Measurements from ENCODE around the gene ZNF345. TPM values are rescaled to one million over a fixed set of nuclear protein-coding genes. Genes with fewer than 3 reads are reported as not detected.

Gene ZNF345
- total and polyA plus RNA-seq, 10 of the 15 experiments (the other 5 are each of a cell fraction or from before 2014, with no cell fraction given): 1.3 to 3.0 (median 2.0) TPM

DNA sequence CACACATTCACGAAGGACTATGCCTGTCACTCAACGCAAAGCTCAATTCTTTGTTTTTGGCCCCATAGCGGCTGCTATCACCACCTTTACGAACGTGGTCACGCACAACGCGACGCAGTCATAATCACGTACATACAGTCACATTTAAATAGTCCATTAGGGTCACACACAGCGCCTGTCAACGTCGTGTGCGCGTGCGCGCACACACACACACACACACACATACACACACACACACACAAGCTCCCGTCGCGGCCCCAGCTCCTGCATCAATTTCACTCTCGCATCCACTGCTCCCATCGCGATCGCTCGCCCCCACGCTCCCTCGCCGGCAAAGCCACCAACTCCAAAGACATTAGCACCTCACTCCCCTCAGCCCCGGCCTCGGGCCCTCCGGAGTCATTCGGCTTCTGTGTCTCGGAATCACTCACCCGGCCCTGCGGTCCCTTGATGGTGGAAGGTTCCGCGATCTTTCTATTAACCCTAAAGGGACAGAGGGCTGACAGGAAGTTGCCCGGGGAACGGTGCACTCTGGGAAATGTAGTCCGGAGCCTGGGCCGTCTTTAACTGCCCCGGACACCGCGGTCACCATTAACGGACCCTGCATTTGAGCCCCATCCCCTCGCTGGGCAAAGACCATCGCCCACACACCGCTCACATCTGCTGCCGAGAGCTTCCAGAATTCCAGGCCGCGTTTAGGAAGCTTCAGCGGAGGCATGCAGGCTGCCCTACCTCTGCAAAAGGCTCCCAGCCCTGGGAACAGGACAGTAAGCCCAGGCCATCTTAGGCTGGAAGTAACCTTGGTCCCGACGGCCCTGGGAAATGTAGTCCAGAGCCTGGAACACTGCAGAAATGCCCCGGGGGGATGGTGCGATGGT lies 12.5 kb upstream of the ZNF345 start, which contains the start of gene ZNF790 (continued):
- peak; percentile 61; the same call in 1 of the 2 replicates for TF ChIP-seq PML (IDR thresholded peaks at IDR 0.05; ENCODE audit: low read length)
- TF ChIP-seq STAT3 (IDR thresholded peaks at IDR 0.05; ENCODE audit: low read depth, low read length): no peak
- no peak for TF ChIP-seq WRNIP1 (IDR thresholded peaks at IDR 0.05; ENCODE audit: borderline replicate concordance, low read depth, low read length)
- TF ChIP-seq IKZF2 (IDR thresholded peaks at IDR 0.05): peak in 1 of 2 experiments; percentile 36; a peak in 1 of 4 replicates
- no peak for TF ChIP-seq RFX5 (IDR thresholded peaks at IDR 0.05; ENCODE audit: low read depth, low read length)
- TF ChIP-seq, protein P1, sequence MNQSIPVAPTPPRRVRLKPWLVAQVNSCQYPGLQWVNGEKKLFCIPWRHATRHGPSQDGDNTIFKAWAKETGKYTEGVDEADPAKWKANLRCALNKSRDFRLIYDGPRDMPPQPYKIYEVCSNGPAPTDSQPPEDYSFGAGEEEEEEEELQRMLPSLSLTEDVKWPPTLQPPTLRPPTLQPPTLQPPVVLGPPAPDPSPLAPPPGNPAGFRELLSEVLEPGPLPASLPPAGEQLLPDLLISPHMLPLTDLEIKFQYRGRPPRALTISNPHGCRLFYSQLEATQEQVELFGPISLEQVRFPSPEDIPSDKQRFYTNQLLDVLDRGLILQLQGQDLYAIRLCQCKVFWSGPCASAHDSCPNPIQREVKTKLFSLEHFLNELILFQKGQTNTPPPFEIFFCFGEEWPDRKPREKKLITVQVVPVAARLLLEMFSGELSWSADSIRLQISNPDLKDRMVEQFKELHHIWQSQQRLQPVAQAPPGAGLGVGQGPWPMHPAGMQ (IDR thresholded peaks at IDR 0.05; ENCODE audit: borderline replicate concordance): no peak
- TF ChIP-seq, protein P2, sequence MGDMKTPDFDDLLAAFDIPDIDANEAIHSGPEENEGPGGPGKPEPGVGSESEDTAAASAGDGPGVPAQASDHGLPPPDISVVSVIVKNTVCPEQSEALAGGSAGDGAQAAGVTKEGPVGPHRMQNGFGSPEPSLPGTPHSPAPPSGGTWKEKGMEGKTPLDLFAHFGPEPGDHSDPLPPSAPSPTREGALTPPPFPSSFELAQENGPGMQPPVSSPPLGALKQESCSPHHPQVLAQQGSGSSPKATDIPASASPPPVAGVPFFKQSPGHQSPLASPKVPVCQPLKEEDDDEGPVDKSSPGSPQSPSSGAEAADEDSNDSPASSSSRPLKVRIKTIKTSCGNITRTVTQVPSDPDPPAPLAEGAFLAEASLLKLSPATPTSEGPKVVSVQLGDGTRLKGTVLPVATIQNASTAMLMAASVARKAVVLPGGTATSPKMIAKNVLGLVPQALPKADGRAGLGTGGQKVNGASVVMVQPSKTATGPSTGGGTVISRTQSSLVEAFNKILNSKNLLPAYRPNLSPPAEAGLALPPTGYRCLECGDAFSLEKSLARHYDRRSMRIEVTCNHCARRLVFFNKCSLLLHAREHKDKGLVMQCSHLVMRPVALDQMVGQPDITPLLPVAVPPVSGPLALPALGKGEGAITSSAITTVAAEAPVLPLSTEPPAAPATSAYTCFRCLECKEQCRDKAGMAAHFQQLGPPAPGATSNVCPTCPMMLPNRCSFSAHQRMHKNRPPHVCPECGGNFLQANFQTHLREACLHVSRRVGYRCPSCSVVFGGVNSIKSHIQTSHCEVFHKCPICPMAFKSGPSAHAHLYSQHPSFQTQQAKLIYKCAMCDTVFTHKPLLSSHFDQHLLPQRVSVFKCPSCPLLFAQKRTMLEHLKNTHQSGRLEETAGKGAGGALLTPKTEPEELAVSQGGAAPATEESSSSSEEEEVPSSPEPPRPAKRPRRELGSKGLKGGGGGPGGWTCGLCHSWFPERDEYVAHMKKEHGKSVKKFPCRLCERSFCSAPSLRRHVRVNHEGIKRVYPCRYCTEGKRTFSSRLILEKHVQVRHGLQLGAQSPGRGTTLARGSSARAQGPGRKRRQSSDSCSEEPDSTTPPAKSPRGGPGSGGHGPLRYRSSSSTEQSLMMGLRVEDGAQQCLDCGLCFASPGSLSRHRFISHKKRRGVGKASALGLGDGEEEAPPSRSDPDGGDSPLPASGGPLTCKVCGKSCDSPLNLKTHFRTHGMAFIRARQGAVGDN (IDR thresholded peaks at IDR 0.05): peak; percentile 50; the same call in 1 of the 2 replicates
- TF ChIP-seq BRCA1 (IDR thresholded peaks at IDR 0.05; ENCODE audit: low read depth, low read length): no peak
- TF ChIP-seq, protein P3, sequence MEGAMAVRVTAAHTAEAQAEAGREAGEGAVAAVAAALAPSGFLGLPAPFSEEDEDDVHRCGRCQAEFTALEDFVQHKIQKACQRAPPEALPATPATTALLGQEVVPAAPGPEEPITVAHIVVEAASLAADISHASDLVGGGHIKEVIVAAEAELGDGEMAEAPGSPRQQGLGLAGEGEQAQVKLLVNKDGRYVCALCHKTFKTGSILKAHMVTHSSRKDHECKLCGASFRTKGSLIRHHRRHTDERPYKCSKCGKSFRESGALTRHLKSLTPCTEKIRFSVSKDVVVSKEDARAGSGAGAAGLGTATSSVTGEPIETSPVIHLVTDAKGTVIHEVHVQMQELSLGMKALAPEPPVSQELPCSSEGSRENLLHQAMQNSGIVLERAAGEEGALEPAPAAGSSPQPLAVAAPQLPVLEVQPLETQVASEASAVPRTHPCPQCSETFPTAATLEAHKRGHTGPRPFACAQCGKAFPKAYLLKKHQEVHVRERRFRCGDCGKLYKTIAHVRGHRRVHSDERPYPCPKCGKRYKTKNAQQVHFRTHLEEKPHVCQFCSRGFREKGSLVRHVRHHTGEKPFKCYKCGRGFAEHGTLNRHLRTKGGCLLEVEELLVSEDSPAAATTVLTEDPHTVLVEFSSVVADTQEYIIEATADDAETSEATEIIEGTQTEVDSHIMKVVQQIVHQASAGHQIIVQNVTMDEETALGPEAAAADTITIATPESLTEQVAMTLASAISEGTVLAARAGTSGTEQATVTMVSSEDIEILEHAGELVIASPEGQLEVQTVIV (IDR thresholded peaks at IDR 0.05; ENCODE audit: borderline replicate concordance, partially characterized antibody): peak; percentile 22
- TF ChIP-seq, protein P4, sequence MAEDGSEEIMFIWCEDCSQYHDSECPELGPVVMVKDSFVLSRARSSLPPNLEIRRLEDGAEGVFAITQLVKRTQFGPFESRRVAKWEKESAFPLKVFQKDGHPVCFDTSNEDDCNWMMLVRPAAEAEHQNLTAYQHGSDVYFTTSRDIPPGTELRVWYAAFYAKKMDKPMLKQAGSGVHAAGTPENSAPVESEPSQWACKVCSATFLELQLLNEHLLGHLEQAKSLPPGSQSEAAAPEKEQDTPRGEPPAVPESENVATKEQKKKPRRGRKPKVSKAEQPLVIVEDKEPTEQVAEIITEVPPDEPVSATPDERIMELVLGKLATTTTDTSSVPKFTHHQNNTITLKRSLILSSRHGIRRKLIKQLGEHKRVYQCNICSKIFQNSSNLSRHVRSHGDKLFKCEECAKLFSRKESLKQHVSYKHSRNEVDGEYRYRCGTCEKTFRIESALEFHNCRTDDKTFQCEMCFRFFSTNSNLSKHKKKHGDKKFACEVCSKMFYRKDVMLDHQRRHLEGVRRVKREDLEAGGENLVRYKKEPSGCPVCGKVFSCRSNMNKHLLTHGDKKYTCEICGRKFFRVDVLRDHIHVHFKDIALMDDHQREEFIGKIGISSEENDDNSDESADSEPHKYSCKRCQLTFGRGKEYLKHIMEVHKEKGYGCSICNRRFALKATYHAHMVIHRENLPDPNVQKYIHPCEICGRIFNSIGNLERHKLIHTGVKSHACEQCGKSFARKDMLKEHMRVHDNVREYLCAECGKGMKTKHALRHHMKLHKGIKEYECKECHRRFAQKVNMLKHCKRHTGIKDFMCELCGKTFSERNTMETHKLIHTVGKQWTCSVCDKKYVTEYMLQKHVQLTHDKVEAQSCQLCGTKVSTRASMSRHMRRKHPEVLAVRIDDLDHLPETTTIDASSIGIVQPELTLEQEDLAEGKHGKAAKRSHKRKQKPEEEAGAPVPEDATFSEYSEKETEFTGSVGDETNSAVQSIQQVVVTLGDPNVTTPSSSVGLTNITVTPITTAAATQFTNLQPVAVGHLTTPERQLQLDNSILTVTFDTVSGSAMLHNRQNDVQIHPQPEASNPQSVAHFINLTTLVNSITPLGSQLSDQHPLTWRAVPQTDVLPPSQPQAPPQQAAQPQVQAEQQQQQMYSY (CRISPR knock-in tag; IDR thresholded peaks at IDR 0.05): no peak
- TF ChIP-seq, protein P5, sequence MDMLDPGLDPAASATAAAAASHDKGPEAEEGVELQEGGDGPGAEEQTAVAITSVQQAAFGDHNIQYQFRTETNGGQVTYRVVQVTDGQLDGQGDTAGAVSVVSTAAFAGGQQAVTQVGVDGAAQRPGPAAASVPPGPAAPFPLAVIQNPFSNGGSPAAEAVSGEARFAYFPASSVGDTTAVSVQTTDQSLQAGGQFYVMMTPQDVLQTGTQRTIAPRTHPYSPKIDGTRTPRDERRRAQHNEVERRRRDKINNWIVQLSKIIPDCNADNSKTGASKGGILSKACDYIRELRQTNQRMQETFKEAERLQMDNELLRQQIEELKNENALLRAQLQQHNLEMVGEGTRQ (IDR thresholded peaks at IDR 0.05; ENCODE audit: borderline replicate concordance, low read depth, low read length): no peak
- TF ChIP-seq SUPT20H (IDR thresholded peaks at IDR 0.05; ENCODE audit: borderline replicate concordance, control insufficient read depth, low read depth, low read length): no peak
- TF ChIP-seq ZSCAN29 (IDR thresholded peaks at IDR 0.05): no peak
- no peak for TF ChIP-seq RAD51 (IDR thresholded peaks at IDR 0.05)
- peak; percentile 17 to 61; a peak in 2 of 4 replicates for TF ChIP-seq BHLHE40 (IDR thresholded peaks at IDR 0.05; ENCODE audit: borderline replicate concordance in 1 of 2, low read depth in 2 of 2, low read length in 1 of 2)
